HG03354 (cell line): ENCODE data around the gene TAF11.
A peak's percentile ranks its signal among the peaks of the same experiment; 100 is the strongest.
"Not testable (repeated sequence)": the region's sequence is repeated elsewhere in the genome, so short reads cannot be mapped to it uniquely, and the experiment has no call there.

Experiments
- ATAC-seq: cut with Tn5 transposase; IDR thresholded peaks from one replicate; pipeline ENCODE4 v1.9.1; 2021; ENCODE audit warnings: mild to moderate bottlenecking; ENCODE audit not compliant: unreplicated experiment, poor library complexity, severe bottlenecking

Gene TAF11

GRCh38 chr6:34908194-34908593 lies 20.4 kb upstream of the TAF11 start:
- no peak for ATAC-seq

GRCh38 chr6:34906826-34907225 lies 19.0 kb upstream of the TAF11 start:
- ATAC-seq: no peak

- ATAC-seq: no peak
Observed at GRCh38 chr6:34904990-34905613, 17.3 kb upstream of the TAF11 start.

- ATAC-seq: no peak
Observed at GRCh38 chr6:34901930-34902329, 14.1 kb upstream of the TAF11 start.

GRCh38 chr6:34900321-34901031 lies 12.6 kb upstream of the TAF11 start:
- no peak for ATAC-seq

GRCh38 chr6:34899748-34900147 lies 11.9 kb upstream of the TAF11 start:
- ATAC-seq: not testable (repeated sequence)

- no peak for ATAC-seq
Observed at GRCh38 chr6:34897716-34898115, 9.9 kb upstream of the TAF11 start.

- no peak for ATAC-seq
Observed at GRCh38 chr6:34897130-34897529, 9.3 kb upstream of the TAF11 start.

- no peak for ATAC-seq
Observed at GRCh38 chr6:34894693-34895092, 6.9 kb upstream of the TAF11 start.

GRCh38 chr6:34891296-34891695 lies 3.5 kb upstream of the TAF11 start:
- ATAC-seq: no peak

GRCh38 chr6:34890533-34890925 lies 2.7 kb upstream of the TAF11 start:
- ATAC-seq: no peak

- ATAC-seq: peak; percentile 58
Observed at GRCh38 chr6:34888874-34889555, 1.2 kb upstream of the TAF11 start, which contains the start of gene ANKS1A. ANKS1A (plus strand) TSS chr6:34889255; CDS start chr6:34889403, 148 bp downstream.

GRCh38 chr6:34888514-34888856 lies 643 bp upstream of the TAF11 start:
- no peak for ATAC-seq

GRCh38 chr6:34885837-34886236 lies 2.0 kb downstream of the TAF11 start:
- not testable (repeated sequence) for ATAC-seq

- no peak for ATAC-seq
Observed at GRCh38 chr6:34884996-34885395, 2.8 kb downstream of the TAF11 start.

- not testable (repeated sequence) for ATAC-seq
Observed at GRCh38 chr6:34884073-34884472, 3.8 kb downstream of the TAF11 start.

GRCh38 chr6:34877869-34878485 lies 9.9 kb downstream of the TAF11 start:
- ATAC-seq: no peak

- ATAC-seq: no peak
Observed at GRCh38 chr6:34877259-34877658, 10.6 kb downstream of the TAF11 start.

- no peak for ATAC-seq
Observed at GRCh38 chr6:34876472-34876871, 11.4 kb downstream of the TAF11 start.
